Heart left ventricle (tissue), 13 donors: ENCODE measurements around the gene PLEKHA7.

Experiments
- CTCF ChIP-seq, 12 donors: fragments of 200-600 bp; sonication (generic) in 4 of 12; IDR thresholded peaks; one replicate each; pipeline versions ENCODE4 v1.5.0 to v1.8.0; 2018 to 2022; ENCODE audit warnings: antibody characterized with exemption in 12 of 12, mild to moderate bottlenecking in 5 of 12
- POLR2A ChIP-seq, 2 donors: fragments of 450-650 bp; IDR thresholded peaks; one replicate each; pipeline ENCODE4 v1.6.1; 2017; ENCODE audit warnings: antibody characterized with exemption in 2 of 2, mild to moderate bottlenecking in 2 of 2, moderate library complexity in 2 of 2
- donor health status: ischemic (EF 13 %, LVEDD 7.1; RV severe dilation, severe dysfunction).
- donor health status: DM: no; HTN: yes; CAD: no.
- donor health status: DM: no; HTN: no; CAD: no.
- donor health status: ischemic (EF 25% LVEDD 6.9; RV normal size, moderate dysfunction).
- donor health status: ischemic (EF 25% LVEDD 5.7; RV mildly dilated, moderate dysfunction).
- donor health status: ischemic (EF 35%, LVEDD 5.7; RV mildly dilated, moderate dysfunction).
- donor health status: nonischemic (EF 11% LVEDD 7.7; RV severe dilation, severe dysfunction).
- donor health status: DM: yes; HTN: yes; CAD: no.
- donor health status: PGD.
- donor health status: ischemic (EF 29% LVEDD 5.4; RV normal size, mild dysfunction).
- donor health status: nonischemic (EF 23%, LVEDD 6.1; RV moderate dilation, normal function).

DNA sequence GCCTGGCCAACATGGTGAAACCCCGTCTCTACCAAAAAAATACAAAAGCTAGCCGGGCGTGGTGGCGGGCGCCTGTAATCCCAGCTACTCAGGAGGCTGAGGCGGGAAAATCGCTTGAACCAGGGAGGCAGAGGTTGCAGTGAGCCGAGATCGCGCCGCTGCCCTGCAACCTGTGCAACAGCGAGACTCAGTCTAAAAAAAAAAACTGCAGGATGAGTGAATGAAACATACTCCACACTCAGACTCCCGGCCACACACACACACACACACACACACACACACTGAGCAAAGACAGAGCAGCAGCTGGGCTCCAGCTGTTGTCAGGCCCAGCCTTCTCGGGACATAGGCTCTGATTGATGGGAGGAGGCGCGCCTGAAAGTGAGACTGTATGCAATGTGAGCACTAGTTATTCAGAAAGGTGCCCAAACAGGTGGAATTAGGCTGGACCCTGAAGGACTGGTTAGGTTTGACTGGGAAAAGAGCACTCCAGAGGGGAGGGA is 1.5 kb upstream of the PLEKHA7 start:
- TF ChIP-seq CTCF (IDR thresholded peaks at IDR 0.05) (no peak), POLR2A (IDR thresholded peaks at IDR 0.05) (no peak)
